ENCODE results near the gene FOXC2.
A peak's percentile ranks its signal among the peaks of the same experiment; 100 is the strongest.

FOXC2 gene

GRCh38 chr16:86566601-86566965 is at the start of gene FOXC2:
FOXC2 (plus strand) TSS chr16:86566829; CDS start chr16:86567336, 507 bp downstream.
- POLR2A ChIA-PET: no interaction called here
- CTCF ChIA-PET: interaction anchor here (0.7 kb wide), 2 partner anchors 48 to 188 kb away, joined by 3 read pairs; no protein-coding TSS in a partner anchor
- no peak for TF ChIP-seq TARDBP (IDR thresholded peaks at IDR 0.05)
- TF ChIP-seq FOXM1 (IDR thresholded peaks at IDR 0.05; ENCODE audit: borderline replicate concordance): no peak
- TF ChIP-seq LEF1 (IDR thresholded peaks at IDR 0.05; ENCODE audit: borderline replicate concordance): no peak
- no peak for TF ChIP-seq ZNF384 (IDR thresholded peaks at IDR 0.05)
- TF ChIP-seq HDGF (IDR thresholded peaks at IDR 0.05; ENCODE audit: borderline replicate concordance): no peak
- TF ChIP-seq ARNT (IDR thresholded peaks at IDR 0.05): no peak
- TF ChIP-seq SUZ12 (IDR thresholded peaks at IDR 0.05): no peak
- TF ChIP-seq SP1 (IDR thresholded peaks at IDR 0.05): no peak
- no peak for TF ChIP-seq ELF4 (IDR thresholded peaks at IDR 0.05)
- TF ChIP-seq FOXA1 (IDR thresholded peaks at IDR 0.05): no peak
- no peak for TF ChIP-seq L3MBTL2 (conservative IDR thresholded peaks at IDR 0.05)
- TF ChIP-seq BHLHE40 (IDR thresholded peaks at IDR 0.05; ENCODE audit: borderline replicate concordance): no peak
- no peak for TF ChIP-seq CTBP1 (IDR thresholded peaks at IDR 0.05; ENCODE audit: borderline replicate concordance)
- no peak for TF ChIP-seq FOXK2 (IDR thresholded peaks at IDR 0.05)
- no peak for TF ChIP-seq NFRKB (IDR thresholded peaks at IDR 0.05)
- no peak for TF ChIP-seq PKNOX1 (IDR thresholded peaks at IDR 0.05)
- peak; percentile 85 for DNase-seq (ENCODE audit: extremely low spot score)

GRCh38 chr16:86517033-86517432 is 49.6 kb upstream of the FOXC2 start:
- CTCF ChIA-PET: interaction anchor here (0.6 to 3.5 kb wide), 13 partner anchors 75 to 757 kb away, joined by 3 to 41 read pairs (median 4); no protein-coding TSS in a partner anchor
- no peak for DNase-seq (ENCODE audit: extremely low spot score)
- TF ChIP-seq SUZ12 (IDR thresholded peaks at IDR 0.05): no peak
- TF ChIP-seq FOXM1 (IDR thresholded peaks at IDR 0.05; ENCODE audit: borderline replicate concordance): no peak
- TF ChIP-seq CTBP1 (IDR thresholded peaks at IDR 0.05; ENCODE audit: borderline replicate concordance): no peak
- no peak for TF ChIP-seq TARDBP (IDR thresholded peaks at IDR 0.05)
- TF ChIP-seq SP1 (IDR thresholded peaks at IDR 0.05): no peak
- no peak for TF ChIP-seq PKNOX1 (IDR thresholded peaks at IDR 0.05)
- no peak for TF ChIP-seq ZNF384 (IDR thresholded peaks at IDR 0.05)
- TF ChIP-seq ARNT (IDR thresholded peaks at IDR 0.05): no peak
- TF ChIP-seq L3MBTL2 (conservative IDR thresholded peaks at IDR 0.05): no peak
- no peak for TF ChIP-seq ELF4 (IDR thresholded peaks at IDR 0.05)
- no peak for TF ChIP-seq BHLHE40 (IDR thresholded peaks at IDR 0.05; ENCODE audit: borderline replicate concordance)
- TF ChIP-seq FOXK2 (IDR thresholded peaks at IDR 0.05): no peak
- no peak for TF ChIP-seq FOXA1 (IDR thresholded peaks at IDR 0.05)
- no peak for TF ChIP-seq HDGF (IDR thresholded peaks at IDR 0.05; ENCODE audit: borderline replicate concordance)
- TF ChIP-seq LEF1 (IDR thresholded peaks at IDR 0.05; ENCODE audit: borderline replicate concordance): no peak
- TF ChIP-seq NFRKB (IDR thresholded peaks at IDR 0.05): no peak
- POLR2A ChIA-PET: interaction anchor here (1.2 kb wide), 1 partner anchor 264 kb away, joined by 3 read pairs; no protein-coding TSS in a partner anchor

- TF ChIP-seq FOXA1 (IDR thresholded peaks at IDR 0.05) (no peak), L3MBTL2 (conservative IDR thresholded peaks at IDR 0.05) (no peak), ELF4 (IDR thresholded peaks at IDR 0.05) (no peak)
- peak; percentile 70 for DNase-seq (ENCODE audit: extremely low spot score)
- ChIA-PET POLR2A (interaction anchor here (1.2 kb wide), 1 partner anchor 265 kb away, joined by 3 read pairs; no protein-coding TSS in a partner anchor), CTCF (interaction anchor here (0.8 to 3.5 kb wide), 14 partner anchors 170 to 757 kb away, joined by 3 to 41 read pairs (median 4); no protein-coding TSS in a partner anchor)
These were observed 48.9 kb upstream of the FOXC2 start for GRCh38 chr16:86517652-86518258.

GRCh38 chr16:86519007-86519648 is 47.5 kb upstream of the FOXC2 start:
- no peak for TF ChIP-seq CTBP1 (IDR thresholded peaks at IDR 0.05; ENCODE audit: borderline replicate concordance)
- no peak for TF ChIP-seq ARNT (IDR thresholded peaks at IDR 0.05)
- TF ChIP-seq SUZ12 (IDR thresholded peaks at IDR 0.05): no peak
- no peak for TF ChIP-seq FOXM1 (IDR thresholded peaks at IDR 0.05; ENCODE audit: borderline replicate concordance)
- TF ChIP-seq PKNOX1 (IDR thresholded peaks at IDR 0.05): no peak
- no peak for TF ChIP-seq ZNF384 (IDR thresholded peaks at IDR 0.05)
- no peak for TF ChIP-seq NFRKB (IDR thresholded peaks at IDR 0.05)
- TF ChIP-seq L3MBTL2 (conservative IDR thresholded peaks at IDR 0.05): no peak
- TF ChIP-seq FOXK2 (IDR thresholded peaks at IDR 0.05): no peak
- TF ChIP-seq BHLHE40 (IDR thresholded peaks at IDR 0.05; ENCODE audit: borderline replicate concordance): no peak
- TF ChIP-seq LEF1 (IDR thresholded peaks at IDR 0.05; ENCODE audit: borderline replicate concordance): no peak
- no peak for TF ChIP-seq SP1 (IDR thresholded peaks at IDR 0.05)
- TF ChIP-seq ELF4 (IDR thresholded peaks at IDR 0.05): no peak
- no peak for TF ChIP-seq HDGF (IDR thresholded peaks at IDR 0.05; ENCODE audit: borderline replicate concordance)
- TF ChIP-seq TARDBP (IDR thresholded peaks at IDR 0.05): no peak
- no peak for TF ChIP-seq FOXA1 (IDR thresholded peaks at IDR 0.05)
- DNase-seq (ENCODE audit: extremely low spot score): no peak
- CTCF ChIA-PET: interaction anchor here (1.4 to 3.5 kb wide), 4 partner anchors 267 to 475 kb away, joined by 4 to 41 read pairs (median 12); no protein-coding TSS in a partner anchor
- POLR2A ChIA-PET: no interaction called here

- ChIA-PET POLR2A (interaction anchor here (0.5 kb wide), 1 partner anchor 245 kb away, joined by 3 read pairs; no protein-coding TSS in a partner anchor), CTCF (no interaction called here)
- TF ChIP-seq FOXA1 (IDR thresholded peaks at IDR 0.05): no peak
- TF ChIP-seq BHLHE40 (IDR thresholded peaks at IDR 0.05; ENCODE audit: borderline replicate concordance): no peak
- TF ChIP-seq TARDBP (IDR thresholded peaks at IDR 0.05): no peak
- no peak for TF ChIP-seq HDGF (IDR thresholded peaks at IDR 0.05; ENCODE audit: borderline replicate concordance)
- no peak for TF ChIP-seq SP1 (IDR thresholded peaks at IDR 0.05)
- no peak for TF ChIP-seq ELF4 (IDR thresholded peaks at IDR 0.05)
- no peak for TF ChIP-seq LEF1 (IDR thresholded peaks at IDR 0.05; ENCODE audit: borderline replicate concordance)
- DNase-seq (ENCODE audit: extremely low spot score): peak; percentile 75
These were observed 46.8 kb upstream of the FOXC2 start for GRCh38 chr16:86519649-86520316.

Data from HEK293T (cell line).